PC-3 (cell line): Measurements from ENCODE around the gene TARBP1. TPM values are rescaled to one million over a fixed set of nuclear protein-coding genes. Genes with fewer than 3 reads are reported as not detected.

Source experiments
- ATAC-seq: fragments of 200-7000 bp; cut with Tn5 transposase; 2 replicates; pipeline ENCODE4 v1.9.1; 2020; ENCODE audit warnings: mild to moderate bottlenecking, moderate library complexity
- BruUV-seq: library from RNA; stranded (reverse); fragments of 400-500 nt; replicated peaks from 2 replicates; lab custom pipeline; 2021; lab: Mats Ljungman, UMichigan
- CTCF ChIA-PET: fragments of 300-600 bp; sonication (Branson Sonifier 250); formaldehyde crosslinking; loops from one replicate; lab custom pipeline; 2022; ENCODE audit warnings: antibody characterized with exemption; lab: Charles Lee
- POLR2A ChIA-PET: fragments of 300-600 bp; sonication (Branson Sonifier 250); formaldehyde crosslinking; loops from one replicate; lab custom pipeline; 2022; ENCODE audit warnings: antibody characterized with exemption; ENCODE audit not compliant: unreplicated experiment; lab: Charles Lee
- DNase-seq: peaks from one replicate; pipeline ENCODE4 v3.0.0-alpha.2; 2015
- H2AFZ ChIP-seq: fragments of 300-600 bp; sonication (generic); 2 replicates; pipeline ENCODE4 v1.6.0; 2016; ENCODE audit warnings: antibody characterized with exemption, low read length
- H3F3A ChIP-seq: fragments of 300-600 bp; sonication (generic); one replicate; pipeline ENCODE4 v1.6.0; 2017; ENCODE audit warnings: antibody characterized with exemption, low read length, control low read depth, mild to moderate bottlenecking; ENCODE audit not compliant: unreplicated experiment
- H3K27ac ChIP-seq: fragments of 300-600 bp; sonication (generic); 2 replicates; pipeline ENCODE4 v1.5.1; 2016; ENCODE audit warnings: mild to moderate bottlenecking, low read length
- H3K27me3 ChIP-seq: fragments of 300-600 bp; sonication (generic); 2 replicates; pipeline ENCODE4 v1.6.1; 2016; ENCODE audit warnings: low read length, mixed read lengths
- H3K36me3 ChIP-seq: fragments of 300-600 bp; sonication (generic); 2 replicates; pipeline ENCODE4 v1.6.1; 2016; ENCODE audit warnings: low read depth, mixed run types, low read length, mixed read lengths
- H3K4me1 ChIP-seq: fragments of 300-600 bp; sonication (generic); 2 replicates; pipeline ENCODE4 v1.5.1; 2016; ENCODE audit warnings: low read length; ENCODE audit not compliant: insufficient read depth
- H3K4me2 ChIP-seq: fragments of 300-600 bp; sonication (generic); 2 replicates; pipeline ENCODE4 v1.6.0; 2016; ENCODE audit warnings: low read length
- H3K4me3 ChIP-seq: fragments of 300-600 bp; sonication (generic); 2 replicates; pipeline ENCODE4 v1.5.1; 2016; ENCODE audit warnings: mild to moderate bottlenecking, low read length, mixed read lengths
- H3K79me2 ChIP-seq: fragments of 300-600 bp; sonication (generic); 2 replicates; pipeline ENCODE4 v1.6.1; 2017; ENCODE audit warnings: low read length, mixed read lengths
- H3K9ac ChIP-seq: fragments of 300-600 bp; sonication (generic); 2 replicates; pipeline ENCODE4 v1.6.0; 2016; ENCODE audit warnings: mild to moderate bottlenecking, low read length
- H3K9me2 ChIP-seq: fragments of 300-600 bp; sonication (generic); replicated peaks from 2 replicates; pipeline ENCODE4 v1.6.1; 2016; ENCODE audit warnings: mixed run types, low read length, mixed read lengths
- H3K9me3 ChIP-seq: fragments of 300-600 bp; sonication (generic); 2 replicates; pipeline ENCODE4 v1.6.1; 2016; ENCODE audit warnings: low read length, mixed read lengths
- H4K20me1 ChIP-seq: fragments of 300-600 bp; sonication (generic); 2 replicates; pipeline ENCODE4 v1.6.1; 2016; ENCODE audit warnings: low read length, mixed read lengths
- CTCF ChIP-seq: fragments of 300-600 bp; sonication (generic); conservative IDR thresholded peaks from 2 replicates; pipeline ENCODE4 v1.5.1; 2017; ENCODE audit warnings: antibody characterized with exemption, low read depth, mild to moderate bottlenecking, low read length
- EZH2 ChIP-seq: fragments of 300-600 bp; sonication (generic); IDR thresholded peaks from one replicate; pipeline ENCODE4 v1.6.1; 2017; ENCODE audit warnings: antibody characterized with exemption, mild to moderate bottlenecking, low read length; ENCODE audit not compliant: unreplicated experiment
- EZH2phosphoT487 ChIP-seq: fragments of 300-600 bp; sonication (generic); IDR thresholded peaks from 2 replicates; pipeline ENCODE4 v1.6.1; 2018; ENCODE audit warnings: mild to moderate bottlenecking, antibody characterized with exemption, low read length, borderline replicate concordance
- intact Hi-C: fragments of 100-400 bp; cut with micrococcal nuclease; formaldehyde crosslinking; loops from 2 replicates; pipeline ENCODE4 v1.9.0; 2023
- total RNA-seq: library from RNA; depleted of rRNA; stranded (reverse); fragments of >200 nt; gene quantifications from 2 replicates; pipeline ENCODE4 v1.2.3, GENCODE V29; 2014

The TARBP1 gene
- total RNA-seq, 1 experiment from 2014 or later, result 15.1 TPM

DNA sequence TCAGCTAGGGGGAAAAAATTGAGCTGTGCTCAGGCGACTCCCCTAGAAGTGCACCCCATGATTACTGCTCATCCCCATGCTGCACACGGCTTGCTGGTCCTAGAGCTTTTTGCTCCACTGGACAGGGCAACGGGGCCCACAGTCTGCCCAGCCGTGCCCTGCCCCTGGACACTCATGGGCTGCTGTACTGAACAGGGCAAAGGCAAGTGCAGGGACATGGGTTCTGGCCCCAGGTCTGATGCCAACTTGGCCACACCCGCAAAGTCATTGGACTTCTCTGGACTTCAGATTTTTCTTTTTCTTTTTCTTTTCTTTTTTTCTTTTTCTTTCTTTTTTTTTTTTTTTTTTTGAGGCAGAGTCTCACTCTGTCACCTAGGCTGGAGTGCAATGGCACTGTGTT lies 42.9 kb upstream of the TARBP1 start:
- no peak overlapping the region for H3K4me2 ChIP-seq
- H3K27me3 ChIP-seq, result no peaks in the 10 kb centered on the region
- no peak for DNase-seq
- peaks cover 8% of the 10 kb centered on the region for H3K4me1 ChIP-seq
- H3K36me3 ChIP-seq, result no peaks in the 10 kb centered on the region
- no peak overlapping the region for H3K27ac ChIP-seq
- no peaks in the 10 kb centered on the region for H3K79me2 ChIP-seq
- intact Hi-C loops, result no loop called here
- no peaks in the 10 kb centered on the region for H3K9me2 ChIP-seq
- H2AFZ ChIP-seq, result no peak overlapping the region
- no peaks in the 10 kb centered on the region for H4K20me1 ChIP-seq
- no peak overlapping the region for H3K9ac ChIP-seq
- ATAC-seq, result no peak
- BruUV-seq, result no TSS peak
- ChIA-PET CTCF (no interaction called here), POLR2A (no interaction called here)
- no peak overlapping the region for H3K4me3 ChIP-seq
- H3F3A ChIP-seq, result no peaks in the 10 kb centered on the region
- H3K9me3 ChIP-seq, result no peaks in the 10 kb centered on the region
- TF ChIP-seq CTCF (no peak), EZH2phosphoT487 (no peak), EZH2 (no peak)

GRCh38 chr1:234520908-234521817 lies 42.2 kb upstream of the TARBP1 start:
- ChIA-PET CTCF (no interaction called here), POLR2A (interaction anchor here (0.5 kb wide), 1 partner anchor 26 kb away, joined by 8 read pairs; no protein-coding TSS in a partner anchor)
- Histone ChIP-seq H2AFZ (no peak overlapping the region), H3K4me2 (no peak overlapping the region), H3K4me3 (no peak overlapping the region), H3F3A (no peaks in the 10 kb centered on the region), H3K4me1 (peaks cover 8% of the 10 kb centered on the region), H4K20me1 (no peaks in the 10 kb centered on the region), H3K27me3 (no peaks in the 10 kb centered on the region), H3K9me3 (no peaks in the 10 kb centered on the region), H3K27ac (no peak overlapping the region), H3K79me2 (no peaks in the 10 kb centered on the region), H3K9ac (no peak overlapping the region), H3K9me2 (no peaks in the 10 kb centered on the region), H3K36me3 (no peaks in the 10 kb centered on the region)
- ATAC-seq (no peak), DNase-seq (no peak)
- no TSS peak for BruUV-seq
- intact Hi-C loops, result no loop called here
- TF ChIP-seq EZH2phosphoT487 (no peak), CTCF (no peak), EZH2 (no peak)

DNA sequence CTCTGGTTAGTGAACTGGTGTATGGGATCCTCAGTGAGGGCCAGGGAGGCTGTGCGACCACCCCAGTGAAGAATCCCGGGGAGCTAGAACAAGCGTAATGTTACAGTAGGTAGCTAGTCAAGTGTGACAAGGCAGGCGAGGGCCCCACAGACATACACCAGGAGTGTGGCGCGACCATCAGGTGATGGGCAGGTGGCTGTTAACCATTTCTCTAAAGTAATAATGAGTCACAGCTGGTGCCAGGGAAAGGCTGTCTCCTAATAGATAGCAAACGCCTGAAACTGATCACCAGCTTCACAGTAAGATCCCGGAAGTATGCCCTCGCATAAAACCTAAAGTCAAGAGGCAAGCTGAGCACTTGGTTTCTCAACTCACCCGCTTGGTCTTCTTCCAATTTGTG lies 40.5 kb upstream of the TARBP1 start:
- POLR2A ChIA-PET, result no interaction called here
- Histone ChIP-seq H4K20me1 (no peaks in the 10 kb centered on the region), H3K27me3 (no peaks in the 10 kb centered on the region), H3K4me1 (peaks cover 19% of the 10 kb centered on the region), H3K27ac (no peak overlapping the region), H3K4me2 (no peak overlapping the region), H2AFZ (no peak overlapping the region), H3K9ac (no peak overlapping the region), H3K79me2 (no peaks in the 10 kb centered on the region), H3K36me3 (no peaks in the 10 kb centered on the region), H3K4me3 (no peak overlapping the region), H3F3A (no peaks in the 10 kb centered on the region), H3K9me2 (no peaks in the 10 kb centered on the region), H3K9me3 (no peaks in the 10 kb centered on the region)
- no TSS peak for BruUV-seq
- DNase-seq (no peak), ATAC-seq (no peak)
- intact Hi-C loops, result no loop called here
- CTCF ChIA-PET, result no interaction called here
- no peak for TF ChIP-seq EZH2phosphoT487
- no peak for TF ChIP-seq CTCF
- no peak for TF ChIP-seq EZH2
